GM12878 (cell line): ENCODE results near the gene SHC1. TPM values are rescaled to one million over a fixed set of nuclear protein-coding genes. Genes with fewer than 3 reads are reported as not detected.

Experiments used
- ATAC-seq: fragments of 200-7000 bp; cut with Tn5 transposase; 3 replicates; pipeline ENCODE4 v1.9.1; 2020; ENCODE audit warnings: mild to moderate bottlenecking, moderate library complexity
- BruUV-seq: library from RNA; stranded (reverse); fragments of 400-500 nt; replicated peaks from 2 replicates; lab custom pipeline; 2021; lab: Mats Ljungman, UMichigan
- CTCF ChIA-PET: fragments of 300-600 bp; sonication (Branson Sonifier 250); formaldehyde crosslinking; extraction: SDS; loops from one replicate; lab custom pipeline; 2021; ENCODE audit warnings: inconsistent platforms; lab: Yijun Ruan, JAX
- POLR2A ChIA-PET: fragments of 350-600 bp; formaldehyde crosslinking; extraction: SDS; loops from one replicate; lab custom pipeline; 2021; ENCODE audit warnings: inconsistent platforms; lab: Charles Lee
- RAD21 ChIA-PET: fragments of 300-600 bp; sonication (Branson Sonifier 250); formaldehyde crosslinking; loops from one replicate; lab custom pipeline; 2023; ENCODE audit warnings: antibody characterized with exemption; ENCODE audit not compliant: unreplicated experiment; lab: Charles Lee
- SMC1A ChIA-PET: fragments of 300-600 bp; sonication (Branson Sonifier 250); formaldehyde crosslinking; loops from one replicate; lab custom pipeline; 2023; ENCODE audit not compliant: unreplicated experiment, uncharacterized antibody; lab: Charles Lee
- DNase-seq: peaks from one replicate; pipeline ENCODE4 v3.0.0-alpha.2; 2011; ENCODE audit warnings: low read depth, low spot score
- FAIRE-seq: peaks from 3 replicates; lab custom pipeline; 2011; peaks lifted over from hg19 to GRCh38; lab: Jason Lieb, UNC
- H2AFZ ChIP-seq: 2 replicates; pipeline ENCODE4 v1.6.0; 2011; ENCODE audit warnings: low read depth, low read length, control low read depth; ENCODE audit not compliant: control insufficient read depth
- H3K27ac ChIP-seq: 2 replicates; pipeline ENCODE4 v1.5.1; 2011; ENCODE audit warnings: control low read depth; ENCODE audit not compliant: control insufficient read depth, insufficient read depth
- H3K27me3 ChIP-seq, 2 experiments: replicated peaks in 1 of 2; 2 replicates each; pipeline versions ENCODE4 v1.6.0 to v1.6.1; 2011; ENCODE audit warnings: low read length in 1 of 2; ENCODE audit not compliant: control insufficient read depth in 2 of 2, insufficient read depth in 2 of 2
- H3K36me3 ChIP-seq, 2 experiments: 2 replicates each; pipeline ENCODE4 v1.5.1; 2011; ENCODE audit warnings: low read length in 1 of 2; ENCODE audit not compliant: control insufficient read depth in 2 of 2, insufficient read depth in 2 of 2
- H3K4me1 ChIP-seq: 2 replicates; pipeline ENCODE4 v1.6.1; 2011; ENCODE audit warnings: mild to moderate bottlenecking, low read length, moderate library complexity, mixed read lengths; ENCODE audit not compliant: control insufficient read depth, insufficient read depth
- H3K4me2 ChIP-seq: 2 replicates; pipeline ENCODE4 v1.6.0; 2011; ENCODE audit warnings: control low read depth; ENCODE audit not compliant: control insufficient read depth, insufficient read depth
- H3K4me3 ChIP-seq: fragments of 200-600 bp; sonication (generic); 2 replicates; pipeline ENCODE4 v1.5.1; 2016
- H3K79me2 ChIP-seq: 2 replicates; pipeline ENCODE4 v1.6.0; 2011; ENCODE audit warnings: low read length; ENCODE audit not compliant: control insufficient read depth, insufficient read depth
- H3K9ac ChIP-seq: 2 replicates; pipeline ENCODE4 v1.8.0; 2011; ENCODE audit warnings: low read length, control low read depth, mixed read lengths; ENCODE audit not compliant: control insufficient read depth, insufficient read depth
- H3K9me3 ChIP-seq: replicated peaks from 3 replicates; pipeline ENCODE4 v1.5.1; 2011; ENCODE audit warnings: mild to moderate bottlenecking, low read length; ENCODE audit not compliant: control insufficient read depth, insufficient read depth
- H4K20me1 ChIP-seq: 2 replicates; pipeline ENCODE4 v1.6.0; 2011; ENCODE audit not compliant: control insufficient read depth, insufficient read depth
- ATF7 ChIP-seq: fragments of 450-650 bp; IDR thresholded peaks from 2 replicates; pipeline ENCODE4 v1.6.1; 2016; ENCODE audit warnings: low read depth, mild to moderate bottlenecking
- CEBPB ChIP-seq, 2 experiments: fragments of 150-350 bp in 1 of 2; IDR thresholded peaks; 2 replicates each; pipeline ENCODE4 v1.6.1; 2012 to 2014; ENCODE audit warnings: low read depth in 2 of 2, low read length in 2 of 2, borderline replicate concordance in 1 of 2, inconsistent platforms in 1 of 2
- EGR1 ChIP-seq, 2 experiments: IDR thresholded peaks; 1 replicate in 1 of 2; 2 replicates in 1 of 2; pipeline ENCODE4 v1.6.1; 2011 to 2012; ENCODE audit warnings: low read depth in 2 of 2, low read length in 2 of 2, borderline replicate concordance in 1 of 2, mild to moderate bottlenecking in 1 of 2, moderate library complexity in 1 of 2
- HSF1 ChIP-seq: fragments of 150-350 bp; IDR thresholded peaks from 2 replicates; pipeline ENCODE4 v1.6.1; 2014; ENCODE audit warnings: mild to moderate bottlenecking, low read depth, low read length
- IKZF1 ChIP-seq: fragments of 450-650 bp; conservative IDR thresholded peaks from 2 replicates; pipeline ENCODE4 v1.6.1; 2017; ENCODE audit warnings: antibody characterized with exemption, mild to moderate bottlenecking
- IRF3 ChIP-seq: fragments of 450-650 bp; IDR thresholded peaks from 2 replicates; pipeline ENCODE4 v1.6.1; 2014; ENCODE audit warnings: mild to moderate bottlenecking
- MLLT1 ChIP-seq: fragments of 450-650 bp; IDR thresholded peaks from 2 replicates; pipeline ENCODE4 v1.6.1; 2016; ENCODE audit warnings: mild to moderate bottlenecking
- NR2C1 ChIP-seq: fragments of 450-650 bp; IDR thresholded peaks from 2 replicates; pipeline ENCODE4 v1.6.1; 2017; ENCODE audit warnings: antibody characterized with exemption, mild to moderate bottlenecking, moderate library complexity
- RAD21 ChIP-seq: IDR thresholded peaks from 2 replicates; pipeline ENCODE4 v1.6.1; 2011; ENCODE audit warnings: mild to moderate bottlenecking, low read depth, low read length, moderate library complexity; ENCODE audit not compliant: insufficient read depth
- SMAD1 ChIP-seq: fragments of 450-650 bp; IDR thresholded peaks from 2 replicates; pipeline ENCODE4 v1.6.1; 2018; ENCODE audit warnings: mild to moderate bottlenecking, low read depth; ENCODE audit not compliant: partially characterized antibody
- SP1 ChIP-seq: IDR thresholded peaks from one replicate; pipeline ENCODE4 v1.6.1; 2011; ENCODE audit warnings: low read depth, low read length
- TARDBP ChIP-seq: IDR thresholded peaks from 2 replicates; pipeline ENCODE4 v1.6.1; 2016; ENCODE audit warnings: borderline replicate concordance
- TBL1XR1 ChIP-seq: IDR thresholded peaks from 2 replicates; pipeline ENCODE4 v1.6.1; 2012; ENCODE audit warnings: low read depth, low read length, improper control_type of control experiment
- WRNIP1 ChIP-seq: IDR thresholded peaks from 2 replicates; pipeline ENCODE4 v1.6.1; 2011; ENCODE audit warnings: low read depth, low read length, improper control_type of control experiment, borderline replicate concordance
- ZBED1 ChIP-seq: IDR thresholded peaks from 2 replicates; pipeline ENCODE4 v1.6.1; 2016; ENCODE audit warnings: borderline replicate concordance
- WGBS: methylation state at CpG from one replicate; pipeline ENCODE4 v1.1.6; 2016; ENCODE audit warnings: low lambda C conversion rate; ENCODE audit not compliant: insufficient replicate concordance, insufficient coverage; ENCODE audit errors: missing lambda C conversion rate; 5-methylcytosine and 5-hydroxymethylcytosine counted together
- in situ Hi-C: fragments of 300-500 bp; cut with MboI; formaldehyde crosslinking; loops from 9 replicates; pipeline ENCODE4 v1.14.3; 2018; ENCODE audit warnings: mixed read lengths
- intact Hi-C: fragments of 100-400 bp; cut with micrococcal nuclease; formaldehyde crosslinking; loops from one replicate; pipeline ENCODE4 v1.14.2; 2022; ENCODE audit not compliant: unreplicated experiment
- polyA plus RNA-seq, 11 experiments: library from polyadenylated mRNA; depleted of rRNA in 4 of 11; unstranded in 6 of 11; stranded (reverse) in 5 of 11; fragments of >200 nt; fragmentation: Nextera tagmentation in 4 of 11; fragmentation: Illumina TruSeq in 1 of 11; extraction: Ambion mirVana in 4 of 11; extraction: Trizol in 1 of 11; gene quantifications; 1 replicate in 1 of 11; 2 replicates in 10 of 11; pipeline versions ENCODE4 v1.2.1 to v1.2.3, GENCODE V29; 2011 to 2016; ENCODE audit warnings: inconsistent platforms in 2 of 11, missing spikeins in 2 of 11, low read depth in 1 of 11
- total RNA-seq, 4 experiments: library from RNA; depleted of rRNA in 3 of 4; stranded (reverse); fragments of >200 nt in 3 of 4; fragmentation: Illumina TruSeq in 1 of 4; extraction: Trizol in 1 of 4; gene quantifications; 2 replicates each; pipeline versions ENCODE4 v1.2.1 to v1.2.3, GENCODE V29; 2013 to 2021

SHC1 gene
- total and polyA plus RNA-seq, 10 of the 15 experiments (the other 5 are each of a cell fraction or from before 2014, with no cell fraction given), result 2.6 to 49.3 (median 25.2) TPM

- RAD21 ChIA-PET, result interaction anchor here (0.8 to 3.3 kb wide), 4 partner anchors 16 to 83 kb away, joined by 3 to 14 read pairs (median 6); no protein-coding TSS in a partner anchor
- intact Hi-C loops (loop anchor here (2.0 to 5.0 kb wide), 3 partner anchors 15 to 65 kb away; partner anchors contain the start of genes PMVK and PYGO2), in situ Hi-C loops (no loop called here)
- Histone ChIP-seq H3K27me3 (no peaks in the 10 kb centered on the region), H3K4me1 (peaks cover 39% of the 10 kb centered on the region), H3K9ac (peak overlapping the region; percentile 66; the same call in 1 of the 2 replicates), H3K4me2 (peak overlapping the region; percentile 36), H3K27ac (peak overlapping the region; percentile 79), H3K36me3 (no peaks in the 10 kb centered on the region; a peak in 1 of 4 replicates), H2AFZ (peak overlapping the region; percentile 90), H3K9me3 (no peaks in the 10 kb centered on the region), H4K20me1 (0 out of 2 replicates have a peak, but pooled peaks cover 2% of the 10 kb centered on the region), H3K79me2 (peaks cover 46% of the 10 kb centered on the region), H3K4me3 (peak overlapping the region; percentile 98)
- CTCF ChIA-PET, result interaction anchor here (0.6 to 11.0 kb wide), 6 partner anchors 15 to 135 kb away, joined by 3 to 226 read pairs (median 3); partner anchors contain the start of genes CKS1B, FLAD1 and SHC1
- ATAC-seq, result peak; percentile 76
- SMC1A ChIA-PET, result interaction anchor here (0.8 to 0.9 kb wide), 4 partner anchors 25 to 60 kb away, joined by 3 to 4 read pairs (median 3); no protein-coding TSS in a partner anchor
- POLR2A ChIA-PET, result interaction anchor here (0.6 to 3.4 kb wide), 8 partner anchors 15 to 799 kb away, joined by 3 to 36 read pairs (median 4); partner anchors contain the start of genes ADAM15, CKS1B, FLAD1 and SHC1
- BruUV-seq, result no TSS peak
- DNase-seq, result peak; percentile 94
- peak; percentile 73 for FAIRE-seq
- WGBS, result under 1% methylated on average over 24 of the region's 38 CpGs
- TF ChIP-seq IRF3 (peak; percentile 64; the same call in 1 of the 2 replicates), WRNIP1 (peak; percentile 100), ZBED1 (no peak), ATF7 (peak; percentile 51), TARDBP (no peak), TBL1XR1 (no peak), EGR1 (IDR thresholded peaks at IDR 0.05; ENCODE audit: borderline replicate concordance in 1 of 2, low read depth in 2 of 2, low read length in 2 of 2) (peak in 1 of 2 experiments; percentile 87; a peak in 2 of 3 replicates), IKZF1 (peak; percentile 25), HSF1 (no peak), CEBPB (IDR thresholded peaks at IDR 0.05; ENCODE audit: borderline replicate concordance in 1 of 2, low read depth in 2 of 2, low read length in 2 of 2) (0 out of 4 replicates have a peak, but pooled peaks of 1 of the 2 experiments have one; percentile 27), MLLT1 (peak; percentile 94), SMAD1 (peak; percentile 23), NR2C1 (peak; percentile 27; the same call in 1 of the 2 replicates), SP1 (peak; percentile 93), RAD21 (peak; percentile 32; the same call in 1 of the 2 replicates)
These were observed 31.3 kb upstream of the SHC1 start for GRCh38 chr1:155001675-155002463.
